GM23338 (cell line): ENCODE measurements around the gene PTCH2. TPM values are rescaled to one million over a fixed set of nuclear protein-coding genes. Genes with fewer than 3 reads are reported as not detected.
A peak's percentile ranks its signal among the peaks of the same experiment; 100 is the strongest.

Source experiments
- ATAC-seq: fragments of 200-7000 bp; cut with Tn5 transposase; 3 replicates; pipeline ENCODE4 v1.9.1; 2020
- DNase-seq: peaks from one replicate; pipeline ENCODE4 v3.0.0-alpha.2; 2015; ENCODE audit warnings: low spot score
- H2AFZ ChIP-seq: fragments of 200-600 bp; sonication (generic); 2 replicates; pipeline ENCODE4 v1.8.0; 2016; ENCODE audit warnings: antibody characterized with exemption, mild to moderate bottlenecking, moderate library complexity
- H3F3A ChIP-seq: fragments of 200-600 bp; sonication (generic); replicated peaks from 2 replicates; pipeline ENCODE4 v1.8.0; 2017; ENCODE audit warnings: antibody characterized with exemption, mixed run types, low read depth
- H3K27ac ChIP-seq: fragments of 200-600 bp; sonication (generic); 2 replicates; pipeline ENCODE4 v1.6.1; 2016; ENCODE audit warnings: low read depth
- H3K27me3 ChIP-seq: fragments of 200-600 bp; sonication (generic); 2 replicates; pipeline ENCODE4 v1.8.0; 2016; ENCODE audit warnings: mild to moderate bottlenecking, mixed run types, moderate library complexity; ENCODE audit not compliant: insufficient read depth
- H3K36me3 ChIP-seq: fragments of 200-600 bp; sonication (generic); 2 replicates; pipeline ENCODE4 v1.8.0; 2016; ENCODE audit warnings: mild to moderate bottlenecking; ENCODE audit not compliant: insufficient read depth
- H3K4me1 ChIP-seq: fragments of 200-600 bp; sonication (generic); 2 replicates; pipeline ENCODE4 v1.8.0; 2016; ENCODE audit warnings: mild to moderate bottlenecking, moderate library complexity; ENCODE audit not compliant: insufficient read depth
- H3K4me2 ChIP-seq: fragments of 200-600 bp; sonication (generic); 2 replicates; pipeline ENCODE4 v1.7.1; 2017; ENCODE audit warnings: mixed run types
- H3K4me3 ChIP-seq: fragments of 200-600 bp; sonication (generic); 2 replicates; pipeline ENCODE4 v1.6.1; 2016; ENCODE audit warnings: mixed run types
- H3K79me2 ChIP-seq: fragments of 200-600 bp; sonication (generic); replicated peaks from 2 replicates; pipeline ENCODE4 v1.8.0; 2017; ENCODE audit warnings: mild to moderate bottlenecking; ENCODE audit not compliant: insufficient read depth
- H3K9me2 ChIP-seq: fragments of 200-600 bp; sonication (generic); 2 replicates; pipeline ENCODE4 v1.8.0; 2017; ENCODE audit not compliant: insufficient read depth
- H4K20me1 ChIP-seq: fragments of 200-600 bp; sonication (generic); replicated peaks from 2 replicates; pipeline ENCODE4 v1.8.0; 2017; ENCODE audit warnings: mild to moderate bottlenecking; ENCODE audit not compliant: insufficient read depth
- H3K27ac Mint-ChIP-seq: 2 replicates; pipeline ENCODE4 v1.8.0; 2020; ENCODE audit warnings: inconsistent platforms, mild to moderate bottlenecking, moderate library complexity, mixed read lengths
- H3K27me3 Mint-ChIP-seq: 3 replicates; pipeline ENCODE4 v1.8.0; 2022; ENCODE audit warnings: low read depth, mild to moderate bottlenecking, moderate library complexity, mixed read lengths, inconsistent platforms; ENCODE audit not compliant: insufficient read depth, poor library complexity
- H3K36me3 Mint-ChIP-seq: 3 replicates; pipeline ENCODE4 v1.8.0; 2021; ENCODE audit warnings: low read depth, mild to moderate bottlenecking, inconsistent platforms, moderate library complexity, mixed read lengths
- H3K4me1 Mint-ChIP-seq: 3 replicates; pipeline ENCODE4 v1.8.0; 2020; ENCODE audit warnings: mild to moderate bottlenecking, inconsistent platforms, mixed read lengths
- H3K4me3 Mint-ChIP-seq: 3 replicates; pipeline ENCODE4 v1.8.0; 2021; ENCODE audit warnings: moderate library complexity, mild to moderate bottlenecking, inconsistent platforms, mixed read lengths
- H3K9me3 Mint-ChIP-seq: 3 replicates; pipeline ENCODE4 v1.8.0; 2020; ENCODE audit warnings: moderate library complexity, mild to moderate bottlenecking, inconsistent platforms, mixed read lengths
- CREB1 ChIP-seq: fragments of 250-450 bp; sonication (Bioruptor Pico); IDR thresholded peaks from 2 replicates; pipeline ENCODE4 v1.5.0; 2020; ENCODE audit warnings: low read depth, mild to moderate bottlenecking, moderate library complexity
- EZH2 ChIP-seq: fragments of 200-600 bp; sonication (generic); IDR thresholded peaks from one replicate; pipeline ENCODE4 v1.8.0; 2017; ENCODE audit warnings: antibody characterized with exemption, mild to moderate bottlenecking, low read depth; ENCODE audit not compliant: unreplicated experiment
- EZH2phosphoT487 ChIP-seq: fragments of 200-600 bp; sonication (generic); IDR thresholded peaks from one replicate; pipeline ENCODE4 v1.8.1; 2018; ENCODE audit warnings: antibody characterized with exemption; ENCODE audit not compliant: unreplicated experiment
- JUNB ChIP-seq: IDR thresholded peaks from one replicate; pipeline ENCODE4 v1.6.1; 2016; ENCODE audit warnings: antibody characterized with exemption; ENCODE audit not compliant: unreplicated experiment
- NANOG ChIP-seq: IDR thresholded peaks from 2 replicates; pipeline ENCODE4 v1.6.1; 2016; ENCODE audit warnings: antibody characterized with exemption, borderline replicate concordance
- POLR2AphosphoS5 ChIP-seq: IDR thresholded peaks from 2 replicates; pipeline ENCODE4 v1.6.1; 2016; ENCODE audit warnings: antibody characterized with exemption, low read depth
- STAT1 ChIP-seq: IDR thresholded peaks from one replicate; pipeline ENCODE4 v1.6.1; 2016; ENCODE audit warnings: antibody characterized with exemption; ENCODE audit not compliant: unreplicated experiment
- ZNF331 ChIP-seq: fragments of 250-450 bp; sonication (Bioruptor Pico); IDR thresholded peaks from 2 replicates; pipeline ENCODE4 v1.5.0; 2020; ENCODE audit warnings: low read depth, mild to moderate bottlenecking, moderate library complexity
- ZNF462 ChIP-seq: fragments of 250-450 bp; sonication (Bioruptor Pico); IDR thresholded peaks from 2 replicates; pipeline ENCODE4 v1.5.0; 2020; ENCODE audit warnings: mild to moderate bottlenecking, moderate library complexity
- polyA plus RNA-seq: library from polyadenylated mRNA; unstranded; fragments of >200 nt; fragmentation: Nextera tagmentation; extraction: Ambion mirVana; gene quantifications from 2 replicates; pipeline ENCODE4 v1.2.1, GENCODE V29; 2016
- total RNA-seq: library from RNA; depleted of rRNA; stranded (reverse); fragments of >200 nt; shearing (Covaris generic); gene quantifications from 2 replicates; pipeline ENCODE4 v1.2.3, GENCODE V29; 2014
- TF ChIP-seq, protein P1 (sequence below): IDR thresholded peaks from one replicate; pipeline ENCODE4 v1.6.1; 2018; ENCODE audit warnings: antibody characterized with exemption; ENCODE audit not compliant: unreplicated experiment
- TF ChIP-seq, protein P2 (sequence below): IDR thresholded peaks from 2 replicates; pipeline ENCODE4 v1.6.1; 2016; ENCODE audit warnings: antibody characterized with exemption

PTCH2 gene
- total and polyA plus RNA-seq, 2 experiments from 2014 or later = 0.63 to 0.74 TPM

- no peaks in the 10 kb centered on the region for H3K36me3 ChIP-seq
- no peaks in the 10 kb centered on the region for H3K9me2 ChIP-seq
- peak overlapping the region; percentile 95 for H3K4me2 ChIP-seq
- H3K79me2 ChIP-seq = no peaks in the 10 kb centered on the region
- H3K27ac ChIP-seq = no peak overlapping the region
- Mint-ChIP-seq H3K9me3 (peaks cover 4% of the 10 kb centered on the region; the same call in 2 of the 3 replicates), H3K27me3 (peaks cover 24% of the 10 kb centered on the region), H3K27ac (no peak overlapping the region), H3K36me3 (peaks cover 3% of the 10 kb centered on the region; the same call in 1 of the 3 replicates), H3K4me3 (peak overlapping the region; percentile 83), H3K4me1 (peaks cover 32% of the 10 kb centered on the region)
- H4K20me1 ChIP-seq = no peaks in the 10 kb centered on the region
- peaks cover 25% of the 10 kb centered on the region for H3K4me1 ChIP-seq
- ATAC-seq (peak; percentile 55), DNase-seq (no peak)
- peak overlapping the region; percentile 88 for H3K4me3 ChIP-seq
- H3F3A ChIP-seq = peaks cover 10% of the 10 kb centered on the region
- H2AFZ ChIP-seq = peak overlapping the region; percentile 87
- peaks cover 11% of the 10 kb centered on the region for H3K27me3 ChIP-seq
- TF ChIP-seq STAT1 = no peak
Observed at GRCh38 chr1:44812822-44813543, 30.1 kb downstream of the PTCH2 start.

DNA sequence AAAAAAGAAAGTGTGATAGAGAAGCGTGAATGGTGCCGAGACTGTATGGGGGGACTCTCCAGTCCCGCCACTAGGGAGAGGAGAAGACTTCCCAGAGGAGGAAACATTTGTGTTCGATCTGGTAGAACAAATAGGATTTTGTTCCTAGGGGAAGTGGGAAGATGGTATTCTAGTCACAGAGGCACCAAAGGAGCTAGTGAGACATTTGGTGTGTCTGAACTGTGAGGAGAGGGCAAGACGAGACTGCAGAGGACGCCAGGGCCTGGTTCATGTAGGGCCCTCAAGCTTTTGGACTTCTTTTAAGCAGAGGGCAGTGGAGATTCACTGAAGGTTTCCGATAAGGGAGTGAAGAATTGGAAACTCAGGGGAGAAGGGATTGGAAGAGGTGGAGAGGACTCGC, 31.8 kb downstream of the PTCH2 start:
- H3K27ac ChIP-seq = no peak overlapping the region
- Mint-ChIP-seq H3K36me3 (peaks cover 10% of the 10 kb centered on the region), H3K9me3 (peaks cover 4% of the 10 kb centered on the region; the same call in 2 of the 3 replicates), H3K27me3 (peaks cover 27% of the 10 kb centered on the region), H3K4me1 (peaks cover 44% of the 10 kb centered on the region), H3K4me3 (no peak overlapping the region; the same call in 2 of the 3 replicates), H3K27ac (no peak overlapping the region)
- no peak overlapping the region for H3K4me2 ChIP-seq
- H4K20me1 ChIP-seq = no peaks in the 10 kb centered on the region
- H3F3A ChIP-seq = peaks cover 16% of the 10 kb centered on the region
- no peak for ATAC-seq
- H3K9me2 ChIP-seq = no peaks in the 10 kb centered on the region
- H3K27me3 ChIP-seq = peaks cover 11% of the 10 kb centered on the region
- no peaks in the 10 kb centered on the region; the same call in 1 of the 2 replicates for H3K36me3 ChIP-seq
- no peak for DNase-seq
- H3K4me3 ChIP-seq = no peak overlapping the region
- H3K79me2 ChIP-seq = no peaks in the 10 kb centered on the region
- peaks cover 39% of the 10 kb centered on the region for H3K4me1 ChIP-seq
- no peak overlapping the region for H2AFZ ChIP-seq
- TF ChIP-seq EZH2phosphoT487 = no peak
- TF ChIP-seq POLR2AphosphoS5 = no peak
- no peak for TF ChIP-seq JUNB
- TF ChIP-seq ZNF331 = no peak
- no peak for TF ChIP-seq EZH2
- TF ChIP-seq, protein P1, sequence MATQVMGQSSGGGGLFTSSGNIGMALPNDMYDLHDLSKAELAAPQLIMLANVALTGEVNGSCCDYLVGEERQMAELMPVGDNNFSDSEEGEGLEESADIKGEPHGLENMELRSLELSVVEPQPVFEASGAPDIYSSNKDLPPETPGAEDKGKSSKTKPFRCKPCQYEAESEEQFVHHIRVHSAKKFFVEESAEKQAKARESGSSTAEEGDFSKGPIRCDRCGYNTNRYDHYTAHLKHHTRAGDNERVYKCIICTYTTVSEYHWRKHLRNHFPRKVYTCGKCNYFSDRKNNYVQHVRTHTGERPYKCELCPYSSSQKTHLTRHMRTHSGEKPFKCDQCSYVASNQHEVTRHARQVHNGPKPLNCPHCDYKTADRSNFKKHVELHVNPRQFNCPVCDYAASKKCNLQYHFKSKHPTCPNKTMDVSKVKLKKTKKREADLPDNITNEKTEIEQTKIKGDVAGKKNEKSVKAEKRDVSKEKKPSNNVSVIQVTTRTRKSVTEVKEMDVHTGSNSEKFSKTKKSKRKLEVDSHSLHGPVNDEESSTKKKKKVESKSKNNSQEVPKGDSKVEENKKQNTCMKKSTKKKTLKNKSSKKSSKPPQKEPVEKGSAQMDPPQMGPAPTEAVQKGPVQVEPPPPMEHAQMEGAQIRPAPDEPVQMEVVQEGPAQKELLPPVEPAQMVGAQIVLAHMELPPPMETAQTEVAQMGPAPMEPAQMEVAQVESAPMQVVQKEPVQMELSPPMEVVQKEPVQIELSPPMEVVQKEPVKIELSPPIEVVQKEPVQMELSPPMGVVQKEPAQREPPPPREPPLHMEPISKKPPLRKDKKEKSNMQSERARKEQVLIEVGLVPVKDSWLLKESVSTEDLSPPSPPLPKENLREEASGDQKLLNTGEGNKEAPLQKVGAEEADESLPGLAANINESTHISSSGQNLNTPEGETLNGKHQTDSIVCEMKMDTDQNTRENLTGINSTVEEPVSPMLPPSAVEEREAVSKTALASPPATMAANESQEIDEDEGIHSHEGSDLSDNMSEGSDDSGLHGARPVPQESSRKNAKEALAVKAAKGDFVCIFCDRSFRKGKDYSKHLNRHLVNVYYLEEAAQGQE = no peak
- TF ChIP-seq NANOG = no peak
- TF ChIP-seq ZNF462 (CRISPR knock-in tag) = no peak
- TF ChIP-seq, protein P2, sequence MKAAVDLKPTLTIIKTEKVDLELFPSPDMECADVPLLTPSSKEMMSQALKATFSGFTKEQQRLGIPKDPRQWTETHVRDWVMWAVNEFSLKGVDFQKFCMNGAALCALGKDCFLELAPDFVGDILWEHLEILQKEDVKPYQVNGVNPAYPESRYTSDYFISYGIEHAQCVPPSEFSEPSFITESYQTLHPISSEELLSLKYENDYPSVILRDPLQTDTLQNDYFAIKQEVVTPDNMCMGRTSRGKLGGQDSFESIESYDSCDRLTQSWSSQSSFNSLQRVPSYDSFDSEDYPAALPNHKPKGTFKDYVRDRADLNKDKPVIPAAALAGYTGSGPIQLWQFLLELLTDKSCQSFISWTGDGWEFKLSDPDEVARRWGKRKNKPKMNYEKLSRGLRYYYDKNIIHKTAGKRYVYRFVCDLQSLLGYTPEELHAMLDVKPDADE = no peak
- no peak for TF ChIP-seq CREB1 (CRISPR knock-in tag)
